ENCODE measurements around the gene UGT1A4.

The UGT1A4 gene

DNA sequence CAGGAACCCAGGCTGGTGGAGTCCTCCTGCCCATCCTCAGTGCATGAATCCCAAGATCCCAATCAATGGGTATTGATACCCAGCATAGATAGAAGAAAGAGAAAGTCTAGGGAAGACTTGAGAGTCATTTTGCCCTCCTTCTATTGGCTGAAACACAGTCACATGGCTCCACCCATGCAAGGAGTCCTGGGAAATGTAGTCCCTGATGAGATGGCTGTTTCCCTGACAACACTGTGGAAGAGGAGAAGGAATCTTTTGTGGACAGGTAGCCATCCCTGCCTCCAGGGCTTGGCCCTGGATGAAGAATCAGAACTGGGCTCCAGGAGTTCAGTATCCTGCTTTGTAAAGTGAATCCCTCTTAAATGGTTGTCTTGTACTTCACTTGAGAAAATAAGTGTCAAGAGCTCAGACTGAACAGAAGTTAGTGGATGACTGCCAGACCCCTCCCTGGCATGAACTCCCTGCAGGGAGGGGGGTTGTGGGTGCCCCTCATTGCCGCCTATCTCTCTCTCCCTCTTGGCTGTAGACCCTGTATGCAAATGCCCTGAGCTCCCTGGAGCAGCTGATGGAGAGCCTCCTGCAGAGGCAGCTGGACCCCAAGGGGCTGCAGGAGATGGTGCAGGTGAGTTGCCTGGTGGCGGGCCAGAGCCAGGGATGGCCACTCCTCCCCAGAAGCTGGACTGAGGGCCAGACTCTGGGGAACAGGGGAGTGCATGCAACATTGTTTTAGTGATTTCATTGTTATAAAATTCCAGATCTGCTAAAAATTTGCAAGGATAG is 95.7 kb downstream of the UGT1A4 start:
- peak; percentile 9 for DNase-seq

DNA sequence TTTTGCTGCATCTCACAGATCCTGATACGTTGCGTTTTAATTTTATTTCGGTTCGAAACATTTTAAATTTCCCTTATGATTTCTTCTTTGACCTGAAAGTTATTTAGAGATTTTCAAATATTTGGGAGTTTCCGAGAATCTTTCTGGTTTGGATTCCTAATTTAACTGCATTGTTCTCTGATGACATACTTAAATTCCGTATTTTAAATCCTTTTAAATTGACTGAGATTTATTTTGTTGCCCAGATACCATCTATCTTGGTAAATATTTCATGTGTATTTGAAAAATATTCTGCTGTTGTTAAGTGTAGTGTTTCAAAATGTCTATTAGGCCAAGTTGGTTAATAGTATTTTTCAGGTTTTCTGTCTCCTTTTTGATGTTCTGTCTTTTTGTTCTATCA is 97.3 kb downstream of the UGT1A4 start:
- no peak for DNase-seq

DNA sequence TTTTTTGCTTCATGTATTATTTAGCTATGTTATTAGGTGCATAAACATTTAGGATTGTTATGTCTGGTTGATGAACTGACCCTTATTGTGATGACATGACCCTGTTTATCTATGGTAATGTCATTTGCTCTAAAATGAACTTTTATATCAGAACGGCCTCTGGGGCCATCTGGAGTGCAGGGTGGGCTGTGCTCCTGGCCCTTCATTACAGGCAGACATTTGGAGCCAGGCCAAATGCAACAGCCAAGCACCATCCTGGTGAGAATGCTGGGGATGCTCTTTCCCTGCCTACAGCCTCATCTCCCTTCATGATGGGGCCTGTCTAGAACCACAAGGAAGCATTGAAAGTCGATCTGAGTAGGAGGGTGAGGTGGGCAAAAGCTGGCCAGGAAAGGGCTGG is 97.8 kb downstream of the UGT1A4 start:
- DNase-seq, result no peak

DNA sequence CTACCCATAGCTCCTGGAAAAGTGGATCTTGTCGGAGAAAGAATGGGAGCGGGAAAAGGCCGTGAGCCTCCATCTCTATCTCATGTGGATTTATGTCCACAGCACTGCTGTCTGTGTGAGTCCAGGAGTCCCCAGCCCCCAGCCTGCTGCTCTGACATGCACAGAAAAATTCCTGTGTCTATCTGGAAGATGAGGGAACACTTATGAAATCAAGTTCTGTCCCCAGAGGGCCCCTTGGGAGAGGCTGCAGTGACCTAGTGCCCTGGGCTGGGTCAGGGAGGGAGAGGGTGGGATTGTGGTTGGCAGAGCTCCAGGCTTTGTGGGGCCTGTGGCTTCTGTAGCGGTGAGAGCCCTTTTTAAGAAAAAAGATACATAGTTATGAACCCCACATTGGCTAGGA is 98.2 kb downstream of the UGT1A4 start:
- DNase-seq, result peak; percentile 16

DNA sequence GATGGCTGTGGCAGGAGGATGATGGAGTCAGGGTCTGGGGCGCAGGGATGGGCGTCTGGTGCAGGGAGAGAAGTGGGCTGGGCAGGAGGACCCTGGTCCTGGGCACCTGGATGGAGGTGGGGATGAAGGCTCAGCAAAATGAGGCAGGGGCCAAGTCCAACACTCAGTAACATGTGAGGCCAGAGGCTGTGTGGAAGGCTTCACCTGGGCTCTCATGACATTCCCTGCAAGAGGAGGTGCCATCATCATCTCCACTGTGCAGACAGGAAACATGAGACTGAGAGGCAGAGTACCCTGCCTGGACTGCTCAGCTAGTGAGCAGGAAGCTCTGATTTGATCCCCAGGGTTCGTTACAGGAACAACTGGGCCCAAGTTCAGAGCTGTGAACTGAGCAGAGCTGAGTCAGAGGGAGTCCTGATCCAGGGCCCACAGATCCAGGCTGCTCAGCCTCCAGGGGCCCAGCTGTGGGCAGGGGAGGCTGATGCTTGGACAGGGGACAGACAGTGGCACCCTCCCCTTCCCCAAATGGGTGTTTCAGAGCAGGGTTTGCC is 98.9 kb downstream of the UGT1A4 start:
- peak; percentile 8 for DNase-seq

DNA sequence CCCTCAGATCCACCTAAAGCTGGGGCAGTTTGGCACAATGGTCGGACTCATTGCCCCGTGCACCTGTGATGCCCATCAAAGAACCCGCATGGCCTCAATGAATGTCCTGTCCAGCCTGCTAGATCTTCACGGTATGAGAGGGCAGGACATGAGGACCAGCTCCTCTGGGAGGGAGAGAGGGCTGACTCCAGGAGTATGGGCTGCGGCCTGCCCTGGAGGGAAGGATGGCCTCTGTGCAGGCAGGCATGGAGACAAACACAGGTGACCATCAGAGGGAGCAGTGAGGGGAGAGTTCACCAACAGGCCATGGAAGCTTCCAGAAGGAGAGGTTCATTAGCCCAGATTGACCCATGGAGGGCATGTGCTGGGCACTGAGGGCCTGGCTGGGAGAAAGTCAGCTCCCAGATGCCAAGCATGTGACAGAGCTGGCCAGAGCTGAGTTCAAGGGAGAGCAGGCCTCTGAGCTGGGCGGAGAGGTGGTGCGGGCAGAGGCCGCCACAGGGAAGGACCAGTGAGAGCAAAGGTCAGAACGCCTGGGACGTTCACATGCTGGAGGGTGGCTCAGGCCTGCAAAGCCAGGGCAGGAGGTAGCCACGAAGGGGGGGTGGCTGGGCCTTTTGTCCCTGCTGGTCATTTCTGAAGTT is 99.6 kb downstream of the UGT1A4 start:
- DNase-seq, result peak; percentile 11

DNA sequence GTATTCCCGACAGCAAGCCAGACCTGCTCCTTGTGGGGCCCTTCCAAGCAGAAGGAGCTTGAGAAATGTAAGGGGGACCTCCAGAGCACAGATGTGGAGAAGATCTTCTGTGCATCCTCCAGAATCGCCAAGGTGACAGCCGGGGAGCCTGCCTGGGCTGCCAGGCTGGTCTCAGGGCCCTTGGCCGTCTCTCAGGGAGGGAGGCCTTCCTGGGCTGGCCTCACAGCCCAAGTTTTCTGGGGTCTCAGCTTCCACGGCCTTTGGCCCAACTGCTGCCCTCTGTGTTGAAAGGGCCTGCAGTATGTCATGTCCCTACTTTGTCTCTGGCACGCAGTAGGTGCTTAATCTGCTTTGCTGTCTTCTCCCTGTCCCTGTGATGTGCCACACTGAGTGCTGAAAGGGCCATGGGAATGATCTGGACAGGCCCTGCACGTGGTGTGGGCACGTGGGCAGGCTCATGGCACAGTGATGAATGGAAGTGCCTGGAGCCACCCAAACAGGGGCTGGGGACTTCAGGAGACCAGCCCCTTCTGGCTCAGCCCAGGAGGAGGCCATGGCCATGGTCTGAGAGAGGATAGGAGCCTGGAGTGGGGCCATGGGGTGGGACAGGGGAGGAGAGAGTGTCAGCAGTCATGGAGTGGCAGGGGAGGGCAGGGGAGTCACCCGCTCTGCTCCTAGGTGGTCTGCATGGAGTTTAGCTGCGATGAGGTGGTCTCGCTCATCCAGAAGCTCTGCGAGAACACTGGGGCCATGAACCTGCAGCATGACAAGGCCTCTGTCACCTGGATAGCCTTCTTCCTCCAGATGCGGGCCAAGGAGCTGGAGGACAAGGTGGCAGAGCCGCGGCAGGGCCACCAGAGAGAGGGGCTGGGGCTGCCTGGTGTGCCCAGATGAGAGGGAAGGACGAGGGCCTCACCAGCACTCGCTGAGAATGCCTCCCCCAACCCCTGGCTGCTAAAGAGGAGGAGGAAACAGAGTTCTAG is 100.4 kb downstream of the UGT1A4 start:
- peak; percentile 9 for DNase-seq

DNA sequence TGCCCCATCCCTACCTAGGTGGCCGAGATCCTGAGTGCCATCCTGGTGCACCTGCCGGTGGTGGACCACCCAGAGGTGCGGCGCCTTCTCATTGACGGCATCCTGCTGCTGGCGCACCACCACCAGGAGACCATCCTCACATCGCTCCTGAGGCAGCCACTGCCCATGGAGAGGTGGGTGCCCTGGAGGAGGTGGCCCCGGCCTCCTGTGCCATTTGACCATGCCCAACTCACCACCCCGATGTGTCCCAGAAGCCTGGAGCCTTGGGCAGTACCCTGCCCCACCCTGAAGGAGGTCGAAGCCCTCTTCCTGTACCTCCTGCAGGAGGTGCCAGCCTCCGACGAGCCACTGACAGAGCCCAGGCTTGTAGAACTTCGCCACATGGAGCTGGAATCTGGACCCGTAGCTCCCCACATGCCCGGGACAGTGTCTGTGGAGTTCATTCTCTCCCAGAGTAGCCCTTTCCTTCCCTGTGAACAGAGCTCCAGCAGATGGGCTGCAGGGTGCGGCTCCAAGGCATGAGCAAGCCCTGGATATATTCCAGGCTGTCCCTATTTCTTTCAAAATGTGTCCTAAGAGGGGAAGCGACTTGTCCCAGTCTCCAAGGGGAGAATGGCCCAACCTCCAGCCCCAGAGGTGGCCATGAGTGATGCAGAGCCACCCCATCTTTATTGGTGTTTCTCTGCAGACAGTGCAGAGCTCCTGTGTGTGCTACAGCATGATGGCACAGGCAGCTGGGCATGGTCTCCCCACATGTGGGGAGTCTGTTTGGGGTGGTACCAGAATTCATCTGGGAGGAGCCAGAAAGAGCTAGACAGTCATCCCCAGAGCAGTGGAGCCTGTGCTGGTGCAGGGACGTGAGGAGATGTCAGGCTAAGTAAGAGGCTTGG is 101.6 kb downstream of the UGT1A4 start:
- peak; percentile 10 for DNase-seq

DNA sequence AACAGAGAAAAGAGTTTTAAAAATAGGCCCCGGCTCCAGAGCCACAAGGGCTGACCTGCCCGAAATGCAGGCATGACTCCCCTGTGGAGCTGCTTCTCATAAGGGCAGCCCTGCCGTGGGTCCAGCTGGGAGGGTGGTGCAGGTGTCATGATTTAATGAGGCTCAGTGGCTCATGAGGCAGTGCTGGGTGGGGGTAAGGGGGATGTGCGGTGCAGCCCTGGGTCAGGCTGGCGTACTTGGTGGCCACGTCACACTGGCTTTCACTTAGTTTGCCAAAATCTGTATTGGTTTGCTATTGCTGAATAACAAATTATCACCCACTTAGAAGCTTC is 102.2 kb downstream of the UGT1A4 start:
- DNase-seq, result no peak

DNA sequence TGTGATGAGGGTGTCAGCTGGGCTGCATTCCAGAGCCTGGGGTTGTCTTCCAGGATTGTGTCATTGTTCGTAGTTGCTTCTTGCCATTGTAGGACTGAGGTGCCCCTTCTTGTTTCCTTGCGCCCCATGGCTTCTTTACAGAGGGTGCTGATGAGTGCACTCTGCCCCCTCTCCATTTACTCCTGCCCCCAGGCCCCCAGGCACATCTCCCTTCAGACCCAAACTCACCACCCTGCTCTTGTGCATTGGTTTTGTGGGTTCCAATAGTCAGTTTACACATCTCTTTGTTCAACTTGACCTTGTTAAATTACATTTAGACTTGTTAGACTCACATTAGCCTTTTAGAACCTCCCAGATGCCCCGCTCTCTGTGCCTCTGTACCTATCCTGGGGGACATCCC is 102.7 kb downstream of the UGT1A4 start:
- peak; percentile 10 for DNase-seq

DNA sequence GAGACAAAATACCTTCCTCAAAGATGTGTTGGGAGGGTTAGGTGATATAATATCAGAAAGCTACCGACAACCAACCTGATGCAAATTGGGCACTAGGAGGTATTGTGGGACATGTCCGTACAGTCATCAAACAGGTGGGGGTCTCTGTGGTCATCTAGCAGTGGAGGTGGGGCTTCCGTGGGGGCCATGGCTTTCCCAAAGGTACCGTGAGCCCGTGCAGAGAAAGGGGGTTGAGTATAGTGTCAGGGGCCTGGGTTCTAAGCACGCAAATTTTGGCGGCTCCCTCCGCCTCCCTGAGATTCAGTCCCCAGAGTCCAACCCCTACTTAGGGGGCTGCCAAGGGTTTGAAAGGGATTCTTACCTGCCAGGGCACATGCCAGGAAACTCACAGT is 103.2 kb downstream of the UGT1A4 start:
- no peak for DNase-seq

DNA sequence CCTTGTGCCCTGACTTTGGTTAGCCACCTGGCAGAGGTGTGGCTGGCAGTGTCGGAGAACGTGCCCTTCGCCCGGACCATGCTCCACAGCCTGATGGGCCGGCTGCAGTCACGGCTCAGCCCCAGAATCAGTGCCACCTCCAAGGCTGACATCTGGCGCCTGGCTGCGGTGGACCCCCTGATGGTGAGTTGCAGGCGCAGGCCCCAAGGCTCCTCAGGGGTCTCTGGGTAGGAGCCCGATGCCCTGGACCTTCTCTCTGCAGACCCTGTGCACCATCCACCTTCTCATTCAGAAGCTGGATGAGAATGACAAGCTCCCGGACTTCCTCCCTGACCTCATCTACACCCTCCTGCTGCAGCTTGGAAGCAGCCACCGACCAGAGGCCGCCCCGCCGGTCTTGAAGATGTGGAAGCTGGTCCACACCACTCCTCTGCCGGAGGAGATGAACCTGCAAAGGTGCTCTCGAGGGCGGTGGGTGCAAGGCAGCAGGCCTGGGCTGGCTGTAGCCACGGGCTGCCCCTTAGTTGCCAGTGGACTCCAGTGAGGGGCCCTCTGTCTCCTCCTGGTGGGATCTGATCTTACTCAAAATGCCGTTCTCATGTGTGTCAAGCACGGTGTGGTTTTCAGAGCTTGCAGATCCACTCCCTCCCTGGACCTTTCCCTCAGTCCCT is 103.7 kb downstream of the UGT1A4 start:
- DNase-seq, result peak; percentile 16

Data from stimulated activated CD8-positive, alpha-beta memory T cell treated with anti-CD3 and anti-CD28 coated beads, Interleukin-4, amount 100 ng/mL, for 48 hours (primary cell).